ENCODE results near the gene BAG3. TPM values are rescaled to one million over a fixed set of nuclear protein-coding genes. Genes with fewer than 3 reads are reported as not detected.

Gene BAG3
- total RNA-seq, 2 experiments from 2014 or later = 20.9 to 24.3 TPM

- H3K4me3 Mint-ChIP-seq = no peak overlapping the region
These were observed 19.5 kb downstream of the BAG3 start for GRCh38 chr10:119670717-119671116.

GRCh38 chr10:119671381-119671780 lies 20.2 kb downstream of the BAG3 start:
- no peak overlapping the region for H3K27ac Mint-ChIP-seq
- peaks cover 8% of the 10 kb centered on the region for H3K4me1 Mint-ChIP-seq (ENCODE audit: low read depth)
- H3K36me3 Mint-ChIP-seq (ENCODE audit: low read depth) = peaks cover 7% of the 10 kb centered on the region
- intact Hi-C loops (cut with micrococcal nuclease) = no loop called here
- DNase-seq = no peak
- H3K27me3 Mint-ChIP-seq (ENCODE audit: low read depth) = no peaks in the 10 kb centered on the region
- CTCF ChIA-PET = interaction anchor here (0.6 to 1.4 kb wide), 4 partner anchors 12 to 188 kb away, joined by 3 to 5 read pairs (median 3); no protein-coding TSS in a partner anchor
- H3K4me3 Mint-ChIP-seq = no peak overlapping the region
- H3K9me3 Mint-ChIP-seq = no peaks in the 10 kb centered on the region

More at GRCh38 chr10:119670717-119671116, 19.5 kb downstream of the BAG3 start:
- no peaks in the 10 kb centered on the region for H3K27me3 Mint-ChIP-seq (ENCODE audit: low read depth)
- peaks cover 14% of the 10 kb centered on the region for H3K4me1 Mint-ChIP-seq (ENCODE audit: low read depth)
- intact Hi-C loops (cut with micrococcal nuclease) = no loop called here
- no peak overlapping the region for H3K27ac Mint-ChIP-seq
- CTCF ChIA-PET = interaction anchor here (0.6 to 1.4 kb wide), 4 partner anchors 14 to 302 kb away, joined by 3 to 5 read pairs (median 3); no protein-coding TSS in a partner anchor
- H3K36me3 Mint-ChIP-seq (ENCODE audit: low read depth) = peaks cover 12% of the 10 kb centered on the region
- DNase-seq = no peak
- H3K9me3 Mint-ChIP-seq = no peaks in the 10 kb centered on the region

GRCh38 chr10:119672291-119672690 lies 21.1 kb downstream of the BAG3 start:
- peaks cover 13% of the 10 kb centered on the region for H3K36me3 Mint-ChIP-seq (ENCODE audit: low read depth)
- CTCF ChIA-PET = interaction anchor here (1.4 kb wide), 1 partner anchor 187 kb away, joined by 3 read pairs; no protein-coding TSS in a partner anchor
- DNase-seq = no peak
- no peaks in the 10 kb centered on the region for H3K27me3 Mint-ChIP-seq (ENCODE audit: low read depth)
- no peaks in the 10 kb centered on the region for H3K9me3 Mint-ChIP-seq
- peaks cover 5% of the 10 kb centered on the region for H3K4me1 Mint-ChIP-seq (ENCODE audit: low read depth)
- no peak overlapping the region for H3K4me3 Mint-ChIP-seq
- no peak overlapping the region for H3K27ac Mint-ChIP-seq
- intact Hi-C loops (cut with micrococcal nuclease) = no loop called here

GRCh38 chr10:119673271-119673670 lies 22.1 kb downstream of the BAG3 start:
- Mint-ChIP-seq H3K36me3 (ENCODE audit: low read depth) (peaks cover 21% of the 10 kb centered on the region), H3K27me3 (ENCODE audit: low read depth) (no peaks in the 10 kb centered on the region), H3K4me3 (no peak overlapping the region), H3K4me1 (ENCODE audit: low read depth) (no peaks in the 10 kb centered on the region), H3K27ac (no peak overlapping the region), H3K9me3 (no peaks in the 10 kb centered on the region)
- CTCF ChIA-PET = interaction anchor here (0.8 kb wide), 1 partner anchor 14 kb away, joined by 3 read pairs; no protein-coding TSS in a partner anchor
- no peak for DNase-seq
- intact Hi-C loops (cut with micrococcal nuclease) = no loop called here

GRCh38 chr10:119675483-119676170 lies 24.4 kb downstream of the BAG3 start:
- Mint-ChIP-seq H3K4me1 (ENCODE audit: low read depth) (peaks cover 7% of the 10 kb centered on the region), H3K27me3 (ENCODE audit: low read depth) (no peaks in the 10 kb centered on the region), H3K36me3 (ENCODE audit: low read depth) (peaks cover 21% of the 10 kb centered on the region), H3K27ac (no peak overlapping the region), H3K4me3 (no peak overlapping the region), H3K9me3 (no peaks in the 10 kb centered on the region)
- DNase-seq = no peak
- intact Hi-C loops (cut with micrococcal nuclease) = no loop called here
- CTCF ChIA-PET = interaction anchor here (0.7 kb wide), 1 partner anchor 68 kb away, joined by 4 read pairs; no protein-coding TSS in a partner anchor

DNA sequence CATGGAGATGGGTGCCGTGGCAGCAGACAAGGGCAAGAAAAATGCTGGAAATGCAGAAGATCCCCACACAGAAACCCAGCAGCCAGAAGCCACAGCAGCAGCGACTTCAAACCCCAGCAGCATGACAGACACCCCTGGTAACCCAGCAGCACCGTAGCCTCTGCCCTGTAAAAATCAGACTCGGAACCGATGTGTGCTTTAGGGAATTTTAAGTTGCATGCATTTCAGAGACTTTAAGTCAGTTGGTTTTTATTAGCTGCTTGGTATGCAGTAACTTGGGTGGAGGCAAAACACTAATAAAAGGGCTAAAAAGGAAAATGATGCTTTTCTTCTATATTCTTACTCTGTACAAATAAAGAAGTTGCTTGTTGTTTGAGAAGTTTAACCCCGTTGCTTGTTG lies 25.9 kb downstream of the BAG3 start:
- H3K4me3 Mint-ChIP-seq = no peak overlapping the region
- no peaks in the 10 kb centered on the region for H3K9me3 Mint-ChIP-seq
- H3K27me3 Mint-ChIP-seq (ENCODE audit: low read depth) = no peaks in the 10 kb centered on the region
- H3K27ac Mint-ChIP-seq = no peak overlapping the region
- no peak for DNase-seq
- H3K4me1 Mint-ChIP-seq (ENCODE audit: low read depth) = peaks cover 22% of the 10 kb centered on the region
- intact Hi-C loops (cut with micrococcal nuclease) = no loop called here
- H3K36me3 Mint-ChIP-seq (ENCODE audit: low read depth) = peaks cover 19% of the 10 kb centered on the region
- CTCF ChIA-PET = no interaction called here

- DNase-seq = no peak
- no peaks in the 10 kb centered on the region for H3K9me3 Mint-ChIP-seq
- intact Hi-C loops (cut with micrococcal nuclease) = no loop called here
- CTCF ChIA-PET = no interaction called here
- no peak overlapping the region for H3K4me3 Mint-ChIP-seq
- no peak overlapping the region for H3K27ac Mint-ChIP-seq
- H3K4me1 Mint-ChIP-seq (ENCODE audit: low read depth) = peaks cover 25% of the 10 kb centered on the region
- H3K36me3 Mint-ChIP-seq (ENCODE audit: low read depth) = peaks cover 15% of the 10 kb centered on the region
- H3K27me3 Mint-ChIP-seq (ENCODE audit: low read depth) = no peaks in the 10 kb centered on the region
These were observed 26.9 kb downstream of the BAG3 start for GRCh38 chr10:119677904-119678755.

- H3K4me1 Mint-ChIP-seq (ENCODE audit: low read depth) = peaks cover 25% of the 10 kb centered on the region
- H3K27ac Mint-ChIP-seq = no peak overlapping the region
- intact Hi-C loops (cut with micrococcal nuclease) = no loop called here
- no peak overlapping the region for H3K4me3 Mint-ChIP-seq
- no peaks in the 10 kb centered on the region for H3K27me3 Mint-ChIP-seq (ENCODE audit: low read depth)
- no peak for DNase-seq
- H3K9me3 Mint-ChIP-seq = no peaks in the 10 kb centered on the region
- H3K36me3 Mint-ChIP-seq (ENCODE audit: low read depth) = peaks cover 13% of the 10 kb centered on the region
- CTCF ChIA-PET = interaction anchor here (1.0 to 1.2 kb wide), 2 partner anchors 25 to 180 kb away, joined by 3 to 4 read pairs; no protein-coding TSS in a partner anchor
These were observed 28.3 kb downstream of the BAG3 start for GRCh38 chr10:119679480-119679829.

GRCh38 chr10:119680050-119680449 lies 28.9 kb downstream of the BAG3 start:
- Mint-ChIP-seq H3K4me3 (no peak overlapping the region), H3K27me3 (ENCODE audit: low read depth) (no peaks in the 10 kb centered on the region), H3K4me1 (ENCODE audit: low read depth) (peaks cover 25% of the 10 kb centered on the region), H3K27ac (no peak overlapping the region), H3K9me3 (no peaks in the 10 kb centered on the region), H3K36me3 (ENCODE audit: low read depth) (peaks cover 13% of the 10 kb centered on the region)
- no peak for DNase-seq
- CTCF ChIA-PET = interaction anchor here (1.0 to 1.2 kb wide), 2 partner anchors 26 to 179 kb away, joined by 3 to 4 read pairs; no protein-coding TSS in a partner anchor
- intact Hi-C loops (cut with micrococcal nuclease) = no loop called here

DNA sequence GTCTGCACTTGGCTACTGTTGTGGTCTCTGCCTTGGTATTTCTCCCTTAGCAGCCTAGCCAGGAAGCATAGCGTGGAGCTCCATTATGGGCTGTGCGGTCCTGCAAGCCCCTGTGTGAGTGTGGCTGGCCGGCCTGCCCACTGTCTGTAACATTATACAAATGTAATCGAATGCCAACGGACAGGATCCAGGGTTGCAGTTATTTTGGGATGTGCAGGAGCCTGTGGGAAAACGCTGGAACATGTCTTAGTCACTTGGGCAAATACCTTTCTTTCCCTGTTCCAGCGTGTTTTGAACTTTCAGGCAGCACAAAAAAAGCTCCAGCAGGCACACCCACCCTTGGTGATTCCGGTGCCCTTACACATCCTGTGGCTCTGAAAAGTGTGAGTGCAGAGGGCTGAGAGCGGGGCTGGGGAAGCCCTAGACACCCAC lies 29.5 kb downstream of the BAG3 start:
- CTCF ChIA-PET = interaction anchor here (0.6 to 1.2 kb wide), 3 partner anchors 26 to 179 kb away, joined by 3 to 5 read pairs (median 4); no protein-coding TSS in a partner anchor
- no peak overlapping the region for H3K27ac Mint-ChIP-seq
- no peak for DNase-seq
- H3K36me3 Mint-ChIP-seq (ENCODE audit: low read depth) = peaks cover 13% of the 10 kb centered on the region
- H3K27me3 Mint-ChIP-seq (ENCODE audit: low read depth) = no peaks in the 10 kb centered on the region
- no peaks in the 10 kb centered on the region for H3K9me3 Mint-ChIP-seq
- no peak overlapping the region for H3K4me3 Mint-ChIP-seq
- intact Hi-C loops (cut with micrococcal nuclease) = no loop called here
- peaks cover 25% of the 10 kb centered on the region for H3K4me1 Mint-ChIP-seq (ENCODE audit: low read depth)

- Mint-ChIP-seq H3K9me3 (no peaks in the 10 kb centered on the region), H3K27me3 (ENCODE audit: low read depth) (no peaks in the 10 kb centered on the region), H3K4me1 (ENCODE audit: low read depth) (peaks cover 25% of the 10 kb centered on the region), H3K27ac (peak overlapping the region; percentile 63), H3K4me3 (peak overlapping the region; percentile 23), H3K36me3 (ENCODE audit: low read depth) (no peaks in the 10 kb centered on the region)
- CTCF ChIA-PET = interaction anchor here (0.6 to 4.9 kb wide), 36 partner anchors 9 to 650 kb away, joined by 3 to 54 read pairs (median 4); partner anchors contain the start of gene INPP5F
- intact Hi-C loops (cut with micrococcal nuclease) = loop anchor here (1.0 to 5.0 kb wide), 14 partner anchors 19 to 1046 kb away; partner anchors contain the start of gene SEC23IP
- DNase-seq = peak; percentile 93
These were observed 35.4 kb downstream of the BAG3 start for GRCh38 chr10:119686465-119687191.
